Adrenal gland (tissue), 5 donors: ENCODE data around the gene RAP1GAP2.

ENCODE experiments used
- CTCF ChIP-seq, 6 experiments: fragments of 450-650 bp in 4 of 6; fragments of 200-600 bp in 2 of 6; sonication (generic) in 1 of 6; IDR thresholded peaks; 1 replicate in 5 of 6; 2 replicates in 1 of 6; pipeline versions ENCODE4 v1.5.1 to v1.8.0; 2016 to 2021; ENCODE audit warnings: antibody characterized with exemption in 6 of 6, mild to moderate bottlenecking in 2 of 6, moderate library complexity in 1 of 6
- POLR2A ChIP-seq, 2 donors: fragments of 450-650 bp; IDR thresholded peaks; one replicate each; pipeline ENCODE4 v1.6.1; 2017; ENCODE audit warnings: antibody characterized with exemption in 2 of 2, mild to moderate bottlenecking in 2 of 2, moderate library complexity in 1 of 2
- donor health status: DM: no; HTN: no; CAD: no.

- no peak for TF ChIP-seq CTCF (IDR thresholded peaks at IDR 0.05)
- no peak for TF ChIP-seq POLR2A (IDR thresholded peaks at IDR 0.05)
Observed at GRCh38 chr17:3033741-3034577, 237.7 kb downstream of the RAP1GAP2 start.
